Camera-type eye (tissue), 1 donor: ENCODE data around the gene EPAS1. TPM values are rescaled to one million over a fixed set of nuclear protein-coding genes. Genes with fewer than 3 reads are reported as not detected.

ENCODE experiments used
- total RNA-seq: library from RNA; depleted of rRNA; stranded (reverse); fragments of >200 nt; gene quantifications from one replicate; pipeline ENCODE4 v1.2.3, GENCODE V29; 2014

EPAS1 gene
- total RNA-seq, result 71.7 TPM

DNA sequence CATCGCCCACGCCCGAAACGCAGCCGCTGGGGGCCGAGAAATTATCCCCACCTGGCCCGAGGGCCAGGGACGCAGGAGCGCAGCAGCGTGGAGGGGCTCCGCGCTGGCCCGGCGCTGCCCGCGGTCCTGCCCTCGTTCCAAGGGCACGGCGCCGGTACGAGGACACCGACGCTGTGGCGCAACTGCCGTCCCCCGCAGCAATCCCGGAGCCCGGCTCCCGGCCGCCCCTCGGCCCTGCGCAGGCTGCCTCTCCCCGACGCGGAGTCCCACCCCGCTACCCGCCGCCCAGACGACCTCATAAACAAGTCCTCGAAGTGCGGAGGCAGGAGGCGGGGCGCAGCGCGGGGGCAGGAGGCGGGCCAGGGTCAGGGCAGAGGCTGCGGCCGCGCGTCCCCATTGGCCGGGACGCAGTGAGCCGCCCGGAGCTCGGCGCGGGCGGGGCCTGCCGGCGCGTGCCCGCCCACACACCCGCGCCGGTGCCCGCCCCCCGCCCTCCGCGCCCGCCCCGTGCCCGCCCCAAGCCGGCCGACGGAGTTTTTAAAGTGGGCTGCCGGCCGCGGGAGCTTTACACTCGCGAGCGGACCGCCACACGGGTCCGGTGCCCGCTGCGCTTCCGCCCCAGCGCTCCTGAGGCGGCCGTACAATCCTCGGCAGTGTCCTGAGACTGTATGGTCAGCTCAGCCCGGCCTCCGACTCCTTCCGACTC lies at the start of gene EPAS1:
Gene EPAS1, plus strand, starts transcription at position 568 of the 706 bp plus-strand sequence. CDS start 505 bp downstream, outside the sequence.

Other genes starting within 250 kb of the EPAS1 start
- gene TMEM247, start 182.2 kb downstream of the EPAS1 start, total RNA-seq, result not detected
- 52.7 TPM for gene RHOQ, start 245.1 kb downstream of the EPAS1 start, total RNA-seq
- 5.3 TPM for gene ATP6V1E2, start 245.2 kb downstream of the EPAS1 start, total RNA-seq